HCT116 (cell line): ENCODE measurements around the gene PDF. TPM values are rescaled to one million over a fixed set of nuclear protein-coding genes. Genes with fewer than 3 reads are reported as not detected.

Source experiments
- ATAC-seq: fragments of 200-7000 bp; cut with Tn5 transposase; 2 replicates; pipeline ENCODE4 v1.9.1; 2020; ENCODE audit warnings: mild to moderate bottlenecking, moderate library complexity
- BruUV-seq: library from RNA; stranded (reverse); fragments of 400-500 nt; replicated peaks from 2 replicates; lab custom pipeline; 2021; lab: Mats Ljungman, UMichigan
- CTCF ChIA-PET: fragments of 300-600 bp; sonication (Branson Sonifier 250); formaldehyde crosslinking; loops from one replicate; lab custom pipeline; 2021; ENCODE audit warnings: antibody characterized with exemption; lab: Charles Lee
- POLR2A ChIA-PET: fragments of 300-600, 350-600 bp; sonication (Branson Sonifier 250); formaldehyde crosslinking; loops from one replicate; lab custom pipeline; 2021; ENCODE audit warnings: antibody characterized with exemption; lab: Charles Lee
- RAD21 ChIA-PET, 2 experiments: fragments of 300-600 bp; sonication (Branson Sonifier 250); formaldehyde crosslinking; loops; one replicate each; lab custom pipeline; 2023; ENCODE audit warnings: low total read pairs in 2 of 2; ENCODE audit not compliant: uncharacterized antibody in 2 of 2, unreplicated experiment in 2 of 2, low non-redundant PET in 1 of 2; lab: Charles Lee
- DNase-seq: peaks from one replicate; pipeline ENCODE4 v3.0.0-alpha.2; 2010; ENCODE audit warnings: low read depth, low spot score
- H2AFZ ChIP-seq: fragments of 200-600 bp; shearing (Covaris generic), sonication (generic); 2 replicates; pipeline ENCODE4 v1.6.1; 2017; ENCODE audit warnings: low read depth, mixed run types, mixed read lengths, antibody characterized with exemption, low read length; ENCODE audit not compliant: poor library complexity, severe bottlenecking
- H3K27ac ChIP-seq: 2 replicates; pipeline ENCODE4 v1.5.1; 2012; ENCODE audit warnings: low read depth, low read length
- H3K27me3 ChIP-seq: fragments of 200-600 bp; sonication (generic); 2 replicates; pipeline ENCODE4 v1.6.1; 2016; ENCODE audit warnings: mixed run types, low read length, mixed read lengths; ENCODE audit not compliant: insufficient read depth
- H3K36me3 ChIP-seq, 2 experiments: fragments of 200-500 bp in 1 of 2; fragments of 200-600 bp in 1 of 2; sonication (Bioruptor generic) in 1 of 2; sonication (generic) in 1 of 2; 2 replicates each; pipeline versions ENCODE4 v1.5.1 to v1.6.1; 2014 to 2016; ENCODE audit warnings: low read length in 2 of 2, inconsistent platforms in 1 of 2, mixed read lengths in 1 of 2, mixed run types in 1 of 2; ENCODE audit not compliant: insufficient read depth in 2 of 2, control insufficient read depth in 1 of 2
- H3K4me1 ChIP-seq, 2 experiments: fragments of 200-600 bp in 1 of 2; sonication (generic) in 1 of 2; 2 replicates each; pipeline versions ENCODE4 v1.5.1 to v1.6.1; 2012 to 2017; ENCODE audit warnings: low read length in 2 of 2, inconsistent platforms in 1 of 2, mild to moderate bottlenecking in 1 of 2, mixed read lengths in 1 of 2, mixed run types in 1 of 2, moderate library complexity in 1 of 2; ENCODE audit not compliant: insufficient read depth in 2 of 2, control insufficient read depth in 1 of 2
- H3K4me2 ChIP-seq: fragments of 200-600 bp; sonication (generic); 2 replicates; pipeline ENCODE4 v1.6.1; 2017; ENCODE audit warnings: mixed run types, low read length, mixed read lengths
- H3K4me3 ChIP-seq, 2 experiments: fragments of 200-600 bp in 1 of 2; sonication (generic) in 1 of 2; replicated peaks in 1 of 2; 2 replicates each; pipeline ENCODE4 v1.5.1; 2011 to 2016; ENCODE audit warnings: low read length in 2 of 2, control low read depth in 1 of 2, low read depth in 1 of 2, mild to moderate bottlenecking in 1 of 2, mixed read lengths in 1 of 2, mixed run types in 1 of 2
- H3K79me2 ChIP-seq: fragments of 200-600 bp; sonication (generic); 2 replicates; pipeline ENCODE4 v1.6.1; 2017; ENCODE audit warnings: mild to moderate bottlenecking, mixed run types, low read length, moderate library complexity, mixed read lengths; ENCODE audit not compliant: insufficient read depth
- H3K9ac ChIP-seq: fragments of 200-600 bp; sonication (generic); 2 replicates; pipeline ENCODE4 v1.6.1; 2016; ENCODE audit warnings: low read length, mixed read lengths
- H3K9me2 ChIP-seq: fragments of 200-600 bp; sonication (generic), shearing (Covaris generic); 2 replicates; pipeline ENCODE4 v1.6.1; 2017; ENCODE audit warnings: mixed run types, mild to moderate bottlenecking, moderate library complexity; ENCODE audit not compliant: insufficient read depth
- H3K9me3 ChIP-seq, 2 experiments: fragments of 200-500 bp in 1 of 2; fragments of 200-600 bp in 1 of 2; sonication (Bioruptor generic) in 1 of 2; sonication (generic) in 1 of 2; 2 replicates each; pipeline ENCODE4 v1.6.1; 2014 to 2017; ENCODE audit warnings: low read length in 2 of 2, mixed read lengths in 2 of 2, inconsistent platforms in 1 of 2, low read depth in 1 of 2, mild to moderate bottlenecking in 1 of 2, mixed run types in 1 of 2, moderate library complexity in 1 of 2; ENCODE audit not compliant: control insufficient read depth in 1 of 2, insufficient read depth in 1 of 2
- H4K20me1 ChIP-seq: fragments of 200-600 bp; sonication (generic), shearing (Covaris generic); 2 replicates; pipeline ENCODE4 v1.6.1; 2017; ENCODE audit warnings: mixed run types, mild to moderate bottlenecking, moderate library complexity; ENCODE audit not compliant: insufficient read depth
- CEBPB ChIP-seq: IDR thresholded peaks from 2 replicates; pipeline ENCODE4 v1.6.1; 2012; ENCODE audit warnings: low read depth
- EGR1 ChIP-seq: IDR thresholded peaks from 2 replicates; pipeline ENCODE4 v1.6.1; 2012; ENCODE audit warnings: low read depth
- ELF1 ChIP-seq: IDR thresholded peaks from 2 replicates; pipeline ENCODE4 v1.6.1; 2012; ENCODE audit warnings: low read depth, borderline replicate concordance
- EZH2 ChIP-seq: fragments of 200-600 bp; sonication (generic); IDR thresholded peaks from 2 replicates; pipeline ENCODE4 v1.6.1; 2017; ENCODE audit warnings: antibody characterized with exemption, mixed run types
- EZH2phosphoT487 ChIP-seq: fragments of 200-600 bp; IDR thresholded peaks from 2 replicates; pipeline ENCODE4 v1.6.1; 2018; ENCODE audit warnings: antibody characterized with exemption, borderline replicate concordance
- FOSL1 ChIP-seq: IDR thresholded peaks from 2 replicates; pipeline ENCODE4 v1.6.1; 2012; ENCODE audit warnings: low read depth
- JUND ChIP-seq: IDR thresholded peaks from 2 replicates; pipeline ENCODE4 v1.6.1; 2012
- POLR2A ChIP-seq: IDR thresholded peaks from 2 replicates; pipeline ENCODE4 v1.7.0; 2011; ENCODE audit warnings: borderline replicate concordance; ENCODE audit not compliant: insufficient read depth, insufficient read length; ENCODE audit errors: extremely low read depth
- POLR2AphosphoS5 ChIP-seq: IDR thresholded peaks from 2 replicates; pipeline ENCODE4 v1.6.1; 2011; ENCODE audit warnings: mild to moderate bottlenecking, low read depth, low read length, moderate library complexity
- RAD21 ChIP-seq: IDR thresholded peaks from 2 replicates; pipeline ENCODE4 v1.6.1; 2012; ENCODE audit warnings: low read depth, mild to moderate bottlenecking
- SIN3A ChIP-seq: IDR thresholded peaks from 2 replicates; pipeline ENCODE4 v1.6.1; 2012; ENCODE audit warnings: low read depth
- SP1 ChIP-seq: IDR thresholded peaks from 2 replicates; pipeline ENCODE4 v1.6.1; 2012; ENCODE audit warnings: low read depth
- SRF ChIP-seq: IDR thresholded peaks from 2 replicates; pipeline ENCODE4 v1.6.1; 2012; ENCODE audit warnings: low read depth
- YY1 ChIP-seq: IDR thresholded peaks from 2 replicates; pipeline ENCODE4 v1.6.1; 2011; ENCODE audit warnings: low read length, low read depth, moderate library complexity, mild to moderate bottlenecking; ENCODE audit not compliant: insufficient replicate concordance; ENCODE audit errors: extremely low read depth
- ZFX ChIP-seq: fragments of 450-650 bp; IDR thresholded peaks from 2 replicates; pipeline ENCODE4 v1.6.1; 2017
- ZNF274 ChIP-seq: fragments of 200-500 bp; sonication (Bioruptor generic); IDR thresholded peaks from 2 replicates; pipeline ENCODE4 v1.6.1; 2014; ENCODE audit warnings: mild to moderate bottlenecking, low read depth, low read length, inconsistent platforms
- intact Hi-C: fragments of 100-400 bp; cut with micrococcal nuclease; formaldehyde crosslinking; loops from 2 replicates; pipeline ENCODE4 v1.10.0; 2022
- total RNA-seq: library from RNA; stranded (reverse); gene quantifications from one replicate; pipeline ENCODE4 v1.2.1, GENCODE V29; 2021; ENCODE audit not compliant: unreplicated experiment
- TF ChIP-seq, protein P1 (sequence below): IDR thresholded peaks from 2 replicates; pipeline ENCODE4 v1.6.1; 2012
- TF ChIP-seq, protein P2 (sequence below): IDR thresholded peaks from 2 replicates; pipeline ENCODE4 v1.6.1; 2012; ENCODE audit warnings: low read depth
- TF ChIP-seq, protein P3 (sequence below): IDR thresholded peaks from 2 replicates; pipeline ENCODE4 v1.6.1; 2011; ENCODE audit warnings: mild to moderate bottlenecking, low read length, moderate library complexity; ENCODE audit not compliant: insufficient replicate concordance; ENCODE audit errors: extremely low read depth
- TF ChIP-seq, protein P4 (sequence below): IDR thresholded peaks from 2 replicates; pipeline ENCODE4 v1.6.1; 2012

The PDF gene
- total RNA-seq, 1 experiment from 2014 or later: 33.9 TPM

DNA sequence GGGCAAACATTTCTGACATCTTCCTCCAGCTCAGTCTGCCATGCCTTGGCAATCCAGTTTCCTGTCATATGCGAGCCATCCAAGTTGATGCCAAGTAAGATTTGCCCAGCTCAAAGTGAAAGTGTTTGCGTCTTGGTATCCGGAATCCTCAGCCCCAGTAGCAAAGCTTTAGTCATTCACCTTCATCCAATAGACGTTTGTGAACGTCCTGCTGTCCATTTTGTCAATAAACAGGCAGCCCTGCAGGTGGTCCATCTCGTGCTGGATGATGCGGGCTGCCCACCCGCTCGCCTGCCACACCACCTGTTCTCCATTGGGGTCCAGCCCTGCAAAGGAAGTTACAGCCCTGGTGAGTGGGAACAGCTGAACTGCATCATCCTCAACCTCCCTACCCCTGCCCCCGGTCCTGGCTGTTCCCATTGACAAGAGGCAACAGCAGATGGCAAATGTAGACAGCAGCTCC lies 1.5 kb downstream of the PDF start (continued):
- TF ChIP-seq, protein P1, sequence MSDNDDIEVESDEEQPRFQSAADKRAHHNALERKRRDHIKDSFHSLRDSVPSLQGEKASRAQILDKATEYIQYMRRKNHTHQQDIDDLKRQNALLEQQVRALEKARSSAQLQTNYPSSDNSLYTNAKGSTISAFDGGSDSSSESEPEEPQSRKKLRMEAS: no peak

DNA sequence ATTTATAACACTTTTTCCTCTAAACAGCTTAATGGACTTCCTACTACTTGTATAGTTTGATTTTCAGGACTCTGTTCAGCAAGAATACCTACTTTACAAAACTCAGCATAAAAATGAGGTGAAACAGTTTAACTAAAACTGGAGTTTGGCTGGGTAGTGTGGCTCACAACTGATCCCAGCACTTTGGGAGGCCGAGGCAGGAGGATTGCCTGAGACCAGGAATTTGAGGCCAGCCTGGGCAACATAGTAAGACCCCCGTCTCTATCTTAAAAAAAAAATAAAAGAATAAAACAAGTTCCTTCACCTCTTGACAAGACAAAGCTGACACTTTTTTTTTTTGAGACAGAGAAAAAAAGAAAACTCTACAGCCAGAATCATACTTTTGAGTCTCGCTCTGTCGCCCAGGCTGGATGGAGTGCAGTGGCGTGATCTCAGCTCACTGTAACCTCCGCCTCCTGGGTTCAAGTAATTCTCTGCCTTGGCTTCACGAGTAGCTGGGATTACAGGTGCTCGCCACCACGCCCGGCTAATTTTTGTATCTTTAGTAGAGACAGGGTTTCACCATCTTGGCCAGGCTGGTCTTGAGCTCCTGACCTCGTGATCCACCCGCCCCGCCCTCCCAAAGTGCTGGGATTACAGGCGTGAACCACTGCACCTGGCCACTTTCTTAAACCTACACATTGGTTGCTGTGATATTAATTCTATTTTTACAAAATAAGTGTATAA lies 2.6 kb downstream of the PDF start:
- intact Hi-C loops: no loop called here
- Histone ChIP-seq H3K36me3 (peaks cover 34 to 61% of the 10 kb centered on the region in 2 experiments), H3K4me3 (no peak overlapping the region), H3K9me3 (no peaks in the 10 kb centered on the region), H3K4me1 (peaks cover 18 to 33% of the 10 kb centered on the region in 2 experiments), H4K20me1 (peaks cover 20% of the 10 kb centered on the region; the same call in 1 of the 2 replicates), H3K9ac (peak overlapping the region; percentile 88; the same call in 1 of the 2 replicates), H2AFZ (no peak overlapping the region), H3K27ac (no peak overlapping the region), H3K9me2 (no peaks in the 10 kb centered on the region), H3K27me3 (no peaks in the 10 kb centered on the region), H3K79me2 (peaks cover 91% of the 10 kb centered on the region), H3K4me2 (peak overlapping the region; percentile 97; the same call in 1 of the 2 replicates)
- ATAC-seq (no peak), DNase-seq (no peak)
- POLR2A ChIA-PET: interaction anchor here (0.6 kb wide), 1 partner anchor 478 kb away, joined by 3 read pairs; no protein-coding TSS in a partner anchor
- CTCF ChIA-PET: no interaction called here
- BruUV-seq: no TSS peak
- RAD21 ChIA-PET: interaction anchor here in 1 of 2 experiments (0.7 kb wide), 1 partner anchor 397 kb away, joined by 4 read pairs; no protein-coding TSS in a partner anchor
- TF ChIP-seq ZFX (no peak), JUND (no peak), RAD21 (no peak), SIN3A (no peak), YY1 (no peak), EZH2phosphoT487 (no peak), ELF1 (no peak), EZH2 (no peak), POLR2A (no peak), CEBPB (no peak), ZNF274 (no peak), SRF (no peak), SP1 (no peak), FOSL1 (no peak), POLR2AphosphoS5 (no peak), EGR1 (no peak)
- TF ChIP-seq, protein P1: no peak
- TF ChIP-seq, protein P2, sequence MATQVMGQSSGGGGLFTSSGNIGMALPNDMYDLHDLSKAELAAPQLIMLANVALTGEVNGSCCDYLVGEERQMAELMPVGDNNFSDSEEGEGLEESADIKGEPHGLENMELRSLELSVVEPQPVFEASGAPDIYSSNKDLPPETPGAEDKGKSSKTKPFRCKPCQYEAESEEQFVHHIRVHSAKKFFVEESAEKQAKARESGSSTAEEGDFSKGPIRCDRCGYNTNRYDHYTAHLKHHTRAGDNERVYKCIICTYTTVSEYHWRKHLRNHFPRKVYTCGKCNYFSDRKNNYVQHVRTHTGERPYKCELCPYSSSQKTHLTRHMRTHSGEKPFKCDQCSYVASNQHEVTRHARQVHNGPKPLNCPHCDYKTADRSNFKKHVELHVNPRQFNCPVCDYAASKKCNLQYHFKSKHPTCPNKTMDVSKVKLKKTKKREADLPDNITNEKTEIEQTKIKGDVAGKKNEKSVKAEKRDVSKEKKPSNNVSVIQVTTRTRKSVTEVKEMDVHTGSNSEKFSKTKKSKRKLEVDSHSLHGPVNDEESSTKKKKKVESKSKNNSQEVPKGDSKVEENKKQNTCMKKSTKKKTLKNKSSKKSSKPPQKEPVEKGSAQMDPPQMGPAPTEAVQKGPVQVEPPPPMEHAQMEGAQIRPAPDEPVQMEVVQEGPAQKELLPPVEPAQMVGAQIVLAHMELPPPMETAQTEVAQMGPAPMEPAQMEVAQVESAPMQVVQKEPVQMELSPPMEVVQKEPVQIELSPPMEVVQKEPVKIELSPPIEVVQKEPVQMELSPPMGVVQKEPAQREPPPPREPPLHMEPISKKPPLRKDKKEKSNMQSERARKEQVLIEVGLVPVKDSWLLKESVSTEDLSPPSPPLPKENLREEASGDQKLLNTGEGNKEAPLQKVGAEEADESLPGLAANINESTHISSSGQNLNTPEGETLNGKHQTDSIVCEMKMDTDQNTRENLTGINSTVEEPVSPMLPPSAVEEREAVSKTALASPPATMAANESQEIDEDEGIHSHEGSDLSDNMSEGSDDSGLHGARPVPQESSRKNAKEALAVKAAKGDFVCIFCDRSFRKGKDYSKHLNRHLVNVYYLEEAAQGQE: no peak
- TF ChIP-seq, protein P3, sequence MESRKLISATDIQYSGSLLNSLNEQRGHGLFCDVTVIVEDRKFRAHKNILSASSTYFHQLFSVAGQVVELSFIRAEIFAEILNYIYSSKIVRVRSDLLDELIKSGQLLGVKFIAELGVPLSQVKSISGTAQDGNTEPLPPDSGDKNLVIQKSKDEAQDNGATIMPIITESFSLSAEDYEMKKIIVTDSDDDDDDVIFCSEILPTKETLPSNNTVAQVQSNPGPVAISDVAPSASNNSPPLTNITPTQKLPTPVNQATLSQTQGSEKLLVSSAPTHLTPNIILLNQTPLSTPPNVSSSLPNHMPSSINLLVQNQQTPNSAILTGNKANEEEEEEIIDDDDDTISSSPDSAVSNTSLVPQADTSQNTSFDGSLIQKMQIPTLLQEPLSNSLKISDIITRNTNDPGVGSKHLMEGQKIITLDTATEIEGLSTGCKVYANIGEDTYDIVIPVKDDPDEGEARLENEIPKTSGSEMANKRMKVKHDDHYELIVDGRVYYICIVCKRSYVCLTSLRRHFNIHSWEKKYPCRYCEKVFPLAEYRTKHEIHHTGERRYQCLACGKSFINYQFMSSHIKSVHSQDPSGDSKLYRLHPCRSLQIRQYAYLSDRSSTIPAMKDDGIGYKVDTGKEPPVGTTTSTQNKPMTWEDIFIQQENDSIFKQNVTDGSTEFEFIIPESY: no peak
- TF ChIP-seq, protein P4, sequence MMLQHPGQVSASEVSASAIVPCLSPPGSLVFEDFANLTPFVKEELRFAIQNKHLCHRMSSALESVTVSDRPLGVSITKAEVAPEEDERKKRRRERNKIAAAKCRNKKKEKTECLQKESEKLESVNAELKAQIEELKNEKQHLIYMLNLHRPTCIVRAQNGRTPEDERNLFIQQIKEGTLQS: no peak
